IPS DF 19.7 (cell line): Measurements from ENCODE around the gene ZNF839.
"Not testable (repeated sequence)": the region's sequence is repeated elsewhere in the genome, so short reads cannot be mapped to it uniquely, and the experiment has no call there.

Experiments
- DNase-seq: peaks from one replicate; pipeline ENCODE4 v3.0.0-alpha.2; 2013; ENCODE audit warnings: low read depth, low spot score

The ZNF839 gene

DNA sequence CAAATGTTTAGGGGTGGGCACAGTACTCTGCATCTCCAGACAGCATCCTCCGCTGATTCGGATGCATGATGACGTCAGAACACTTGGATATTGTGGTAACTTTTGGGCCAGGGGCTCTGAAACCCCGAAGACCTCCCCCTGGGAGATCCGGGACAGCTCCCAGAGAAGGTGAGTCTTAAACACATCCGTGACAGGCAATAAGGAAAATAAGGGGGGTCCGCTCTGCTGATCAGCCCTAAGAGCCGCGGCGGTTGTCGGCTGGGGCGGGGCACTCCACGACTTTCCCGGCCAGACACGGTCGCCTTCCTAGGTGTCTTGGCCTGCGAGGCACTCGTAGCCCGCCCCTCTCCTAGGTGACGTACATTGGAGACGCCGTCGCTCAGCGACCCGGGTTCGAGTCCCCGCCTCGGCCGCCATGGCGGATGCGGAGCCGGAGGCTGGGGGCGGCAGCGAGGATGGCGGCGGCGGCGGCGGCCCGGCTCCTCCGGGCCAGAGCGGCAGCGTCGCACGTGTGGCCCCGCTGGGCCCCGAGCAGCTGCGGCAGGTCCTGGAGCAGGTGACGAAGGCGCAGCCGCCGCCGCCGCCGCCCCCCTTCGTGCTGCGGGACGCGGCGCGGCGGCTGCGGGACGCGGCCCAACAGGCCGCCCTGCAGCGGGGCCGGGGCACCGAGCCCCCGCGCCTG, at the start of gene ZNF839:
Gene ZNF839, plus strand, starts transcription at position 396 of the 682 bp plus-strand sequence. Its CDS starts 20 bp downstream, at position 416.
- DNase-seq: no peak

DNA sequence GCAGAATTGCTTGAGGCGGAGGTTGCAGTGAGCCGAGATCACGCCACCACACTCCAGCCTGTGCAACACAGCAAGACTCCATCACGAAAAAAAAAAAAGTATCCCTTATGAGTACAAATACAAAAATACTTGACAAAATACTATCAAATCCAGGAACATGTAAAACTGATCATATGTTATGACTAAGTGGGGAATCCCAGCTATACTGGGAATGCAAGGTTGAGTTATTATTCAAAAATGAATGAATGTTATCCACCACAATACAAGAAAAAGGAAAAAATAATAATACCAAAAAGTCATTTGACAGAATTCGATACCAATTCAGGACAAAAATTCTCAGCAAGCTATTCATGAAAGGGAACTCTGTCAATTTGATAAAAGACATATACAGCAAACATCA, 47.2 kb upstream of the ZNF839 start:
- DNase-seq: no peak

DNA sequence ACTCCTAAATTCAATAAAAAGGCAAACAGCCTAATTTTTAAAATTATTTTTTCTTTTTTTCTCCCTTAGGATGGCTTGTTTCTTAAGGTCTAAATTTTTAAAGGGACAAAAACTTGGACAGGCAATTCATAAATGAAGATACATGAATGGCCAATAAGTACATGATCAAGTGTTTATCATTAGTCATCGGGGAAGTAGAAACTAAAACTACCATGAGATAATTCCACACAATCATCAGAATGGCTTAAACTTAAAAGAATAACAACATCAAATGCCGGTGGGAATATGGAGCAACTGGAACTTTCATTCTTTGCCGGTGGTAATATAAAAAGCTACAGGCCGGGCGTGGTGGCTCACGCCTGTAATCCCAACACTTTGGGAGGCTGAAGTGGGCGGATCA, 43.7 kb upstream of the ZNF839 start:
- DNase-seq: no peak

DNA sequence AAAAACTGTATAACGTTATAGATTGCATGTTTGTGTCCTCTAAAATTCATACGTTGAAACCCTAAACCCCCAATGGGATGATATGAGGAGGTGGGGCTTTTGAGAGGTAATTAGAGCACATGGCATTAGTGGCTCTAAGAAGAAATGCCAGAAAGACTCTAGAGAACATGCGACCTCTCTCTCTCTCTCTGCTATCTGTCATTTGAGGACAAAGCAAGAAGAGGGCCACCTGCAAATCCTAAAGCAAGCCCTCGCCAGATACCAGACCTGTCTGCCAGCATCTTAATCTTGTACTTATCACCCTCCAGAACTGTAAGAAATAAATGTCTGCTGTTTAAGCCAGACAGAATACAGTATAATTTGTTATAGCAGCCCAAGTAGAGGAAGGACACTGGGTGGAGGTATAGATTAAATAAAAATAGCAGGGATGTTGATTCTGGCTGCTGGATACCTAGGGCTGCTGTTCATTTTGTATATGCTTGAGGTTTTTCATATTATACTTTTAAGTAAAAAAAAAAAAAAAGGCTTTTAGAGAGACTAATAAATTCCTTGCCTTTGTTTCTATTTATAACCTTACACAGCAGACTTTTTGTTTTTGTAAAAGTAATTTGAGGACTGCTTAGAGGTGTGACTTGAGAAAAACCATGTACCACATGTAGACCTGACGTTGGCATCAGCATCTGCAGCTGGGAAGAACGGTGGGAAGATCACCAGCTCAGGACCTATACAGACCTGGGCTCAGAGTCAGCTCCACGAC, 41.5 kb upstream of the ZNF839 start:
- no peak for DNase-seq

DNA sequence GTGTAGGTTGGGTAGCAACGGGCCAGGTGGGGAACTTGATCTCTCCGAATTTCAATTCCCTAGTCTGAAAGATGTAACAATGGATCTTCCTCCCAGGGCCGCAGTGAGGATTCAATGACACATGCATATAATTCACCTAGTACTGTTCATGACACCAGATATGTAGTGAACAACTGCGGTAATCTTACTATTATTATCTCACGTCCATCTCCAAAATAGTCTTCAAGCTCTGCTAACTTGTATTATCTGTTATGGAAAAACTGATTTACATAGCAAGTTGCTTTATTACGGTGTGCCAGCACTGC, 41.0 kb upstream of the ZNF839 start:
- DNase-seq: no peak

DNA sequence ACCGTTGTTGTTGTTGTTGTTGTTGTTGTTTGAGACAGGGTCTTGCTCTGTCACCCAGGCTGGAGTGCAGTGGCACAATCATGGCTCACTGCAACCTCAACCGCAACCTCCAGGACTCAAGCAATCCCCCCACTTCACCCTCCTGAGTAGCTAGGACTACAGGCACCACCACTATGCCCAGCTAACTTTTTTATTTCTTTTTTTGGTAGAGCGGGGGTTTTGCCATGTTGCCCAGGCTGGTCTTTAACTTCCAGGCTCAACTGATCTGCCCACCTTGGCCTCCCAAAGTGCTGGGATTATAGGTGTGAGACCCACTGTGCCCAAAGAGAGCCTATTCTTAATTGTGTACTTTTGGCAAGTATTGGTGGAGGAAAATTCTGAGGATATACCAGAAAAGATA, 40.3 kb upstream of the ZNF839 start:
- DNase-seq: no peak

DNA sequence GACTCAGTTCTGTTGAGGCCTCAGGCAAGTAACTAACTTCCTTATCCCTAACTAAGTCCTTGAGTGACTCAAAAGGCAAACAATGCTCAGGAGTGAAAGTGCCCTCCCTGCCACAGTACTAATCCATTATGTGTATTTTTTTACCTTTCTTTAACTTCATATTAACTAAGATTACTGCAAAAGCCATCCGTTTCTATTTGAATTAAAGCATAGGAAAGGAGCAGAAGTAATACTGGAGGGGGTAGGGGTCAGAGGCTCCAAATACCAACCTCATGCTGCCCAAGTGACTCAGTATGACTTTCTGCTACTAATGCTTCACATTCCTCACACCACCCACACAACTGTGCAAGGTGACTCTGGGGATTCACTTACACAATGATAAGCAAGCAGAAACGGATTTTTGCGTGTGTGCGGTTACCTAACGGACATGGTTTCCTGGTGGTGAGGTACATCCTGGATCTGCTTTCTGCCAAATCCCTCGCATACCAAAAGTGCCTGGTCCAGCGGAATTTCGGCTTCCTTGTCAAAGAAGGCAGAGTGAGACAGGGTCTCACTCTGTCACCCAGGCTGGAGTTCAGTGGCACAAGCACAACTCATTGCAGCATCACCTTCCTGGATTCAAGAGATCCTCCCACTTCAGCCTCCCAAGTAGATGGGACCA, 39.7 kb upstream of the ZNF839 start:
- DNase-seq: no peak

DNA sequence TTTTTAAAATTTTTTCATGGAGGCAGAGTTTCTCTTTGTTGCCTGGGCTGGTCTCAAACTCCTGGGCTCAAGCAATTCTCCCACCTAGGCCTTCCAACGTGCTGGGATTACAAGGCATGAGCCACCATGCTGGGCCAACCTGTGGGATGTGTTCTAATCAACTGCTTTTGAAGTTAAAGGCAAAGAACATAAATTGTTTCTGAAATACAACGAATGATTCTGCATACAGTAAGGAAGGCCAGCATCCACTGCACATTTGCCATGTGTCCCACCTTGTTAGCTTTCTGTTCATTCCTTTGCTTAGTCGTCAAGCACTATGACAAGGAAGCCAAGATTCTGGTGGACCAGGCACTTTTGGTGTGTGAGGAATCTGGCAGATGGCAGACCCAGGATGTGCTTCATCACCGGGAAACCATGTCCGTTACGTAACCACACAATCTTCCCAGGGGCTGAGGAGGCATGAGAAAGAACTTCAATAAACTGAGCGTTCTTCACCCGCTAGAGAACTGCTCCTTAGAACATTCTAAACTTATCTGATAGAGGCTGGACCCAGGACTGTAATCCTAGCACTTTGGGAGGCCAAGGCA, 39.1 kb upstream of the ZNF839 start:
- DNase-seq: no peak

DNA sequence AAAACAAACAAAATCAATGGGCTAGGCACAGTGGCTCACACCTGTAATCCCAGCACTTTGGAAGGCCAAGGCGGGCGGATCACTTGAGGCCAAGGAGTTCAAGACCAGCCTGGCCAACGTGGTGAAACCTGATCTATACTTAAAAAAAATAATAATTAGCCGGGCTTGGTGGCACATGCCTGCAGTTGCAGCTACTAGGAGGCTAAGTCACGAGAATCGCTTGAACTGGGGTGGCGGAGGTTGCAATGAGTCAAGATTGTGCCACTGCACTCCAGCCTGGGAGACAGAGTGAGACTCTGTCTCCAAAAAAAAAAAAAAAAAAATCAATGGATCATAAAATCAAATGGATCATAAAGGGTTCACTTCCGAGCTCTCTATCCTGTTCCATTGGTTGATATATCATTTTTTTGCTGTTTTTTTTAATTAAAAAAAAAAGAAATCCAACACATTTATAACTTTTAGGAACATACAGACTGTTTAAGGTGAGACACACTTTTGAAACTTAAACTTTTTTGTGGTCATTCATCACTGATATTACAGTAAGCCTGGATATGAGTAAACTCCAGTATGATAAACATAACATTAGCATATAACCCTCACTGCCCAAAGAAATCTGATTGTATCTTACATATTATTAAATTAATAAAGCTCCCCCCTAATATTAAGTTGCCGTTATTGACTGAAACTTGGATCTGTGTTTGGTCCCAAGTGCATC, 36.6 kb upstream of the ZNF839 start:
- no peak for DNase-seq

DNA sequence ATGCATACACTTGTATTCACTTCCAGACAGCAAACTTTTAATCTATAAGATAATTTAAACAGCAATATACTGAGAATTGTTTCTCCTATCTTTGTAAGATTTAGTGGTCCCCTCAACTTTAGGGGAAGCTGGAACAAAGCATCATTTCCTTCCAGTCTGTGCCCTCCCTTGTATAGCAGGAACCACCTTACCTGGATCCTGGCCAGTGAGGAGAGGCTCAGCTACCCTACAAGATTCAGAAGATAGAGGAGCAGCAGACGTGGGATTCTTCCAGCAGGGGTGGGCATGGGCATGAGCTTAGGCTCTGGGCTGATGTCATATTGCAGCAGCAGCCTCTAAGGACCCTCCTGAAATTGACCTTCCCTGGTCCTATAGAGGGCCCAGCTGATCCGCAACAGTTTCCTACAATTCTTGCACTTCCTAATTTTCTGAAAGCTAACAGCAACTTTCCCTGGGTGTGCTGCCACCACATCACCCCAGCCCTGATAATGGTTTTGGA, 35.9 kb upstream of the ZNF839 start:
- DNase-seq: no peak

DNA sequence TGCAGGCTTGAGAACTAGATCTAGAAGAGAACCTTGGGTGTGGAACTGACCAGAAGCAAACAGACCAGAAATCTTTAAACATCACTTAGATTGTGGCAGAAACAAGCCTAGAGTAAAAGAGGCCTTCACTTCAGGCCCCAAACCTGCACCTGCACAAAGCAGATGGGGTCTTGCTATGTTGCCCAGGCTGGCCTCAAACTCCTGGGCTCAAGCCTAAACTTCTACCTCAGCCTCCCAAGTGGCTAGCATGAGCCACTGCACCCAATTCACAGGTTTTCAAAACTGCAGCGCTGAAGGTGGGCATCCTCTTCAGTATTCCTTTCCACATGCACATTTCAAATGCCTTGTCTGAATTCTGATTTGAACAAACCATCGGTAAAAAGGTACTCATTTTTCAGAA, 34.4 kb upstream of the ZNF839 start:
- DNase-seq: no peak

DNA sequence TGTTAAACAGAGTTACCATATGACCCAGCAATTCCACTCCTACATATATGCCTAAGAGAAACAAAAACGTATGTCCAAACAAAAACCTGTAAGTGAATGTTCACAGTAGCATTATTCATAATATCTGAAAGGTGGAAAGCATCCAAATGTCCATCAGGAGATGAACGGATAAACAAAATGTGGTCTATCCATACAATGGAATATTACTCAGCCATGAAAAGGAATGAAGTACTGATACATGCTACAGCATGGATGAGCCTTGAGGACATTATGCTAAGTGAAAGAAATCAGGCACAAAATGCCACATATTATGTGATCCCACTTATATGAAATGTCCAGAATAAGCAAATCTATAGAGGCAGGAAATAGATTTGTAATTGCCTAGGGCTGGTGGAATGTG, 31.4 kb upstream of the ZNF839 start:
- no peak for DNase-seq

DNA sequence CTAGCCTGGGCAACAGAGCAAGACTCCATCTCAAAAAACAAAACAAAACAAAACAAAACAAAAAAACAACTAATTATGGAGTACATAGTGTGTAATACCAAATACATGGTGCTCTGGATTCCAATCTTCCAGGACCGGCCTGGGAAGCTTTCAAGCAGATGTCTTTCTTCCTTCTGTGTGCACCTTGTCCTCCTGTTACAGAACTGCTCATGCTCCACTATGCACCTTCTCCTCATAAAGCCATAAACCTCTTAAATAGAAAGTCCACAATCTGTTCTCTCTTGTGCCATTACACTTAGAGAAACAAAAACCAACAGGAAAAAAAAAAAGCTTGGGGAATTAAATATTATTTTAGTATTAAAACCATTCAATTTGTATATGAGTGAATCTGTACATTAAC, 27.1 kb upstream of the ZNF839 start:
- DNase-seq: no peak

DNA sequence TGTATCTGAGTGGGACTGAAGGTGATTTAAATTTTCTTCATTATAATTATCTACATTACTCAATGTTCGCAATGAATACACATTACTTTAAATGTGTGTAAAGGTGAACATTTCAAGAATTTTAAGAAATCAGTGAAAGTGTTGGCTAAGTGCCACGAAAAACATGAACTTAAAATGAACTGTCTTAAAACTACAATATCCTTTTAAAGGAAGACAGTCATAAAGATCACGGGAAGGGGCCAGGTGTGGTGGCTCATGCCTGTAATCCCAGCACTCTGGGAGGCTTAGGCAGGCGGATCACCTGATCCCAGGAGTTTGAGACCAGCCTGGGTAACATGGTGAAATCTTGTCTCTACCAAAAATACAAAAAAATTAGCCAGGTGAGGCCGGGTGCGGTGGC, 25.8 kb upstream of the ZNF839 start:
- DNase-seq: no peak

DNA sequence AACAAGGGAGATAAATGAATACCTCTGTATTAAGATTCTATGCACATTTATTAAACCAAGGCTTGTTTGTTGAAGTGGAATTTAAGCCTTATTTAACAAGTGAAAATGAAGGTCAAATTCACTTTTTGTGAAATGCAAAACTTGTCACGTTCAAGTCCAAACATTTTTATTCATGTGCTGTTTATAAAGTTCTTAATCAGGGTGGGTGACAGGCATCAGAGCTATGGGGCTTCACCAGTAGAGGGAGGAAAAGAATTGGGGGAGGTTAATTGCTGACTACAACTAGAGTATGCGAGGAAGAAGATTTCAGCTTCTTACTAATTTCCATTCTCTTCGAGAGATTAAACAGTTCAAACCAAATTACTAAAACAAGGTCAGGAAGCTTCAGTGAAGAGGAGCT, 24.3 kb upstream of the ZNF839 start:
- no peak for DNase-seq

DNA sequence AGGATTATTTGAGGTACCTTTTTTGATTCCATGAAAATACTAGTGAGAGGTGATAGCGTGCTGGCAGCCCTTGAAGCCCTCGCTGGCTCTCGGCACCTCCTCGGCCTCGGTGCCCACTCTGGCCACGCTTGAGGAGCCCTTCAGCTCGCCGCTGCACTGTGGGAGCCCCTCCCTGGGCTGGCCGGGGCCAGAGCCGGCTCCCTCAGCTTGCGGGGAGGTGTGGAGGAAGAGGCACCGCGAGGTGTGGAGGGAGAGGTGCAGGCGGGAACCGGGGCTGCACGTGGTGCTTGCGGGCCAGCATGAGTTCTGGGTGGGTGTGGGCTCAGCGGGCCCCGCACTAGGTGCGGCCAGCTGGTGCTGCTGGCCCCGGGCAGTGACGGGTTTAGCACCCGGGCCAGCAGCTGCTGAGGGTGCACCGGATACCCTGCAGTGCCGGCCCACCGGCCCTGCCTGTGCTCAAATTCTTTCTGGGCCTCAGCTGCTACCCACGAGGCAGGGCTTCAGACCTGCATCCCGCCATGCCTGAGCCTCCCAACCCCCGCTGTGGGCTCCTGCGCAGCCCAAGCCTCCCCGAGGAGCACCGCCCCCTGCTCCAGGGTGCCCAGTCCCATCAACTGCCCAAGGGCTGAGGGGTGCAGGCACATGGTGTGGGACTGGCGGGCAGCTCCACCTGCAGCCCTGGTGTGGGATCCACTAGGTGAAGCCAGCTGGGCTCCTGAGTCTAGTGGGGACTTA, 21.9 kb upstream of the ZNF839 start:
- DNase-seq: no peak

DNA sequence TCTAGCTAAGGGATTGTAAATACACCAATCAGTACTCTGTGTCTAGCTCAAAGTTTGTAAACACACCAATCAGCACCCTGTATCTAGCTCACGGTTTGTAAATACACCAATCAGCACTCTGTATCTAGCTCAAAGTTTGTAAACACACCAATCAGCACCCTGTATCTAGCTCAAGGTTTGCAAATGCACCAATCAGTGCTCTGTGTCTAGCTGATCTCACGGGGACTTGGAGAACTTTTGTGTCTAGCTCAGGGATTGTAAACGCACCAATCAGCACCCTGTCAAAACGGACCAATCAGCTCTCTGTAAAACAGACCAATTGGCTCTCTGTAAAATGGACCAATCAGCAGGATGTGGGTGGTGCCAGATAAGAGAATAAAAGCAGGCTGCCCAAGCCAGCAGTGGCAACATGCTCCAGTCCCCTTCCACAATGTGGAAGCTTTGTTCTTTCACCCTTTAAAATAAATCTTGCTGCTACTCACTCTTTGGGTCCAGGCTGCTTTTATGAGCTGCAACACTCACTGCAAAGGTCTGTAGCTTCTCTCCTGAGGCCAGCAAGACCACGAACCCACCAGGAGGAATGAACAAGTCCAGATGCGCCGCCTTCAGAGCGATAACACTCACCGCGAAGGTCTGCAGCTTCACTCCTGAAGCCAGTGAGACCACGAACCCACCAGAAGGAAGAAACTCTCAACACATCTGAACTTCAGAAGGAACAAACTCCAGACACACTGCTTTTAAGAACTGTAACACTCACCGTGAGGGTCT, 21.1 kb upstream of the ZNF839 start:
- not testable (repeated sequence) for DNase-seq

DNA sequence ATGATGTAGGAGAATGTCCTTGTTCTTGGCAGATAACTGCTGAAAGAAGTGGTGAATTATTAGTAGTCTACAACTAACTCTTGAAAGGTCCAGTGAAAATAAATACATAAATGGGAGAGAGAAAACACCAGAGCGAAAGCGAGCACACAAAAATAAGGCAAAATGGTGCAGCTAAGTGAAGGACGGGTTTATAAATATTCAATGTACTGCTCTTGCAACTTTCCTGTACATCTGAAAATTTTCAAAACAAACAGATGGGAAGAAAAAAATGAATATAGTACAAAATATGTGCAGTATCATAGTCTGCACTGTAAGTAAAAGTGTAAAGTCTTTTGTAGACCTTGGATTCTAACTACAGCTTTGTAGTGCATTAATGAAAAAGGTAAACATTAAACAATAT, 15.9 kb upstream of the ZNF839 start:
- no peak for DNase-seq

DNA sequence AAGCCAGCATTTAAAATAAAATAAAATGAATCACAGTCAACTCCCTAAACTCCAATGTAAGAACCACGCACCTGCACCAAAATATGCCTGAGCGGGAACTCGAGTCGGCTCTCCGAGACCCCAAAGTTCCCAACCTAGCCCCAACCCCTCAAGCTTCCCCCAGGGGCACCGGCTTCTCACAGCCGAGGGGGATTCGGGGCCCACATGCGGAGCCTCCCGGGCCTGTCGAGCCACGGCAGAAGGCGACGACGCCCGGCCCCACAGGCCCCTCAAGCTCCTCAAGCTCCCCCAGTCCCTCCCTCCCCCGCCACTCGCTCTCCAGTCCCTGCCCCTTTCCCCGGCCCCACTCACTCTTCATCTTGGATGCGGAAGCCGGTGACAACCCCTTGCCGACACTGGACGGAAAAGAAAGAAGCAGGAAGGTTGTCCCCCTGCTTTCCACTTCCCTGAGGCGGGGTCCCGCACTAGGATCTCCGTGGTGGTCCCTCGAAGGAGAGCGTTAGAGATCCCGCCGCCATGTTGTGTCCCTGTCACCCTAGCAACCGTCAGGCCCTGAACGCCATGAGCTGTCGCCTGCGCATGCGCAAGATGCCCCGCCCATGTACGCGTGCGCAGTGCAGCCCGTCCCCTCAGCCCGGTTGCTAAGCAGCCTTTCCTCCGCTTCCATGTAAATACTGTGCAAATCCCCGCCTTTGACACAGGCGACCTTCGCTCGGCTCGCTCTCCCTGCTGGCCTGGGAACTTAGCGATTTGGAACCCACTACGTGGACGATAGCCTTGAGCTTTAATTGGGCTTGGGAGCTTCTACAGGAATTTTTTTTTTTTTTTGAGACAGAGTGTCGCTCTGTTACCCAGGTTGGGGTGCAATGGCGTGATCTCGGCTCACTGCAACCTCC, 14.7 kb upstream of the ZNF839 start, which contains the start of gene MOK:
Gene MOK, minus strand, starts transcription at position 554 of the 896 bp plus-strand sequence. Its CDS starts 196 bp downstream, at position 358.
- peak; percentile 78 for DNase-seq
